SU-DHL-6 (cell line): ENCODE results near the gene PRSS58.

Source experiments
- H2AFZ ChIP-seq: fragments of 200-600 bp; sonication (generic); 2 replicates; pipeline ENCODE4 v1.6.1; 2014; ENCODE audit warnings: low read depth, mild to moderate bottlenecking, moderate library complexity, mixed read lengths, antibody characterized with exemption, low read length; ENCODE audit not compliant: severe bottlenecking
- H3F3A ChIP-seq: fragments of 200-600 bp; shearing (Covaris generic); 2 replicates; pipeline ENCODE4 v1.6.0; 2016; ENCODE audit warnings: antibody characterized with exemption, mild to moderate bottlenecking; ENCODE audit not compliant: insufficient read depth
- H3K27ac ChIP-seq: fragments of 200-600 bp; sonication (generic); 2 replicates; pipeline ENCODE4 v1.5.1; 2016; ENCODE audit warnings: low read depth, mild to moderate bottlenecking, low read length, moderate library complexity, mixed read lengths
- H3K27me3 ChIP-seq: fragments of 200-600 bp; sonication (generic), shearing (Covaris generic); 2 replicates; pipeline ENCODE4 v1.6.0; 2014; ENCODE audit warnings: mild to moderate bottlenecking, low read length
- H3K36me3 ChIP-seq: fragments of 200-600 bp; sonication (generic); 2 replicates; pipeline ENCODE4 v1.6.1; 2014; ENCODE audit warnings: mild to moderate bottlenecking, low read length, mixed read lengths
- H3K4me2 ChIP-seq: fragments of 300-600, 200-600 bp; shearing (Covaris generic), sonication (generic); 2 replicates; pipeline ENCODE4 v1.6.0; 2014; ENCODE audit warnings: low read length, low read depth, mild to moderate bottlenecking; ENCODE audit not compliant: poor library complexity, severe bottlenecking
- H3K4me3 ChIP-seq: fragments of 200-600 bp; sonication (generic); 2 replicates; pipeline ENCODE4 v1.5.1; 2014; ENCODE audit warnings: antibody characterized with exemption, low read length, mild to moderate bottlenecking, mixed read lengths; ENCODE audit not compliant: insufficient read depth, poor library complexity, severe bottlenecking
- H3K79me2 ChIP-seq: fragments of 200-600 bp; sonication (generic); 2 replicates; pipeline ENCODE4 v1.6.1; 2014; ENCODE audit warnings: mild to moderate bottlenecking, low read length, moderate library complexity; ENCODE audit not compliant: insufficient read depth
- H3K9ac ChIP-seq: fragments of 200-600 bp; sonication (generic); 2 replicates; pipeline ENCODE4 v1.7.0; 2014; ENCODE audit warnings: mild to moderate bottlenecking, low read length
- H3K9me2 ChIP-seq: fragments of 200-600 bp; sonication (generic); replicated peaks from 2 replicates; pipeline ENCODE4 v1.6.1; 2014; ENCODE audit warnings: low read length; ENCODE audit not compliant: insufficient read depth
- H3K9me3 ChIP-seq: fragments of 200-600 bp; sonication (generic); 2 replicates; pipeline ENCODE4 v1.6.1; 2014; ENCODE audit warnings: low read length, mixed read lengths; ENCODE audit not compliant: insufficient read depth
- H4K20me1 ChIP-seq: fragments of 200-600 bp; sonication (generic); 2 replicates; pipeline ENCODE4 v1.6.1; 2014; ENCODE audit warnings: low read depth, mild to moderate bottlenecking, antibody characterized with exemption, low read length, moderate library complexity, mixed read lengths
- CTCF ChIP-seq: fragments of 200-600 bp; sonication (generic); IDR thresholded peaks from one replicate; pipeline ENCODE4 v1.5.1; 2017; ENCODE audit warnings: antibody characterized with exemption, mild to moderate bottlenecking, low read length, moderate library complexity; ENCODE audit not compliant: insufficient read depth, poor library complexity, severe bottlenecking
- EZH2phosphoT487 ChIP-seq: fragments of 200-600 bp; sonication (generic), shearing (Covaris generic); conservative IDR thresholded peaks from 2 replicates; pipeline ENCODE4 v1.6.1; 2018; ENCODE audit warnings: mild to moderate bottlenecking, antibody characterized with exemption, low read length, moderate library complexity, mixed read lengths

Gene PRSS58

DNA sequence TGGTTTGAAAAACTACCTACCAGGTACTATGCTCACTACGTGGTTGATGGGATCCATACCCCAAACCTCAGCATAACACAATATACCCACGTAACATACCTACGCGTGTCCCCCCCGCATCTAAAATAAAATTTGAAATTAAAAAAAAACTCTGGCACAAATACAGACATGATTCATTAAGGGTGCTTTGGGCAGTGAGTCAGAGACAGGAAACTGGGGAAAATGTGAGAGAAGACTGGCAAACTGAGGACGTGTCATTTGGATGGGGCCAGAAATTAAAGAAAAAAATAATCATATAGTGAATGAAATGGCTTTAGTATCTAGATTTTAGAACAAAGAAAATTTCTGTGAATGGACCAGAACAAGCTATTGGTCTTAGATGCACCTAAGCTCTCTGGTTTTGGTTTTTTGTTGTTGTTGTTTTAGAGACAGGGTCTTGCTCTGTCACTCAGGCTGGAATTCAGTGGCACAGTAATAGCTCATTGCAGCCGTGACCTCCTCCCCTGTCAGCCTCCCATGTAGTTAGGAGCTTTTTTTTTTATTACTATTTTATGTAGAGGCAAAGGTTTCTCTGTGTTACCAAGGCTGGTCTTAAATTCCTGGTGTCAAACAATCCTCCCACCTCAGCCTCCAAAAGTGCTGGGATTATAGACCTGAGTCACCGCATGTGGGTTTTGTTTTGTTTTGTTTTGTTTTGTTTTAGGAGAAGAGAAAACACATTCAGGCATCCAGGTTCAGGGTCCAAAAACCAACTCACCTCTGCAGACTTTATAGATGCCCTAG lies 5.9 kb upstream of the PRSS58 start:
- Histone ChIP-seq H3K36me3 (no peaks in the 10 kb centered on the region), H3K79me2 (no peaks in the 10 kb centered on the region), H3K9me2 (no peaks in the 10 kb centered on the region), H3K9ac (no peak overlapping the region), H3K4me3 (no peak overlapping the region), H3K4me2 (no peak overlapping the region), H3K27me3 (no peaks in the 10 kb centered on the region), H3K9me3 (no peaks in the 10 kb centered on the region), H3F3A (no peaks in the 10 kb centered on the region), H2AFZ (no peak overlapping the region), H3K27ac (no peak overlapping the region), H4K20me1 (no peaks in the 10 kb centered on the region)
- TF ChIP-seq EZH2phosphoT487 (no peak), CTCF (no peak)

DNA sequence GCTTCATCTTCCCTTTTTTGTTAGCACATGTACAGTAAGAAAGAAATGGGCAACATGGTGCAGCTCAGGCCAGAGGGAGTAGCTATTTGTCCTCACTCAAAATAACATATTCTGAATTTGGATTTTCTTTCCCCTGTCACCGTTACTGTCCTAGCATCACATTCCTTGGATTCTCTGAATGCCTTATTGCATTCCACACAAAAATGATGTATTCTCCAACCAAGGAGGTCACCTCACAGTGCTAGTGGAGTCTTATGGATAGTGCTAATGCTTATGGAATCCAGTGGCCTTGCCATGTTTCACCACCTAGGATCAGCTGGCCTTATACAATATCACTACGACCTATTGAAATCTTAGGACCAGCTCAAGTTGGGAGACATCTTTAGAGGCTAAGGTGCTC lies 7.2 kb downstream of the PRSS58 start:
- TF ChIP-seq EZH2phosphoT487 (no peak), CTCF (no peak)
- H3K9me2 ChIP-seq, result no peaks in the 10 kb centered on the region
- no peak overlapping the region for H3K27ac ChIP-seq
- H3K4me3 ChIP-seq, result no peak overlapping the region
- H4K20me1 ChIP-seq, result no peaks in the 10 kb centered on the region
- H3K4me2 ChIP-seq, result no peak overlapping the region
- H3K9me3 ChIP-seq, result no peaks in the 10 kb centered on the region
- no peak overlapping the region for H2AFZ ChIP-seq
- H3F3A ChIP-seq, result no peaks in the 10 kb centered on the region
- H3K27me3 ChIP-seq, result no peaks in the 10 kb centered on the region
- no peaks in the 10 kb centered on the region for H3K79me2 ChIP-seq
- H3K9ac ChIP-seq, result no peak overlapping the region
- no peaks in the 10 kb centered on the region for H3K36me3 ChIP-seq

- H3K9me3 ChIP-seq, result no peaks in the 10 kb centered on the region
Observed at GRCh38 chr7:142249918-142250317, 7.9 kb downstream of the PRSS58 start.

More at GRCh38 chr7:142249918-142250317, 7.9 kb downstream of the PRSS58 start:
- TF ChIP-seq EZH2phosphoT487, result no peak
- no peak for TF ChIP-seq CTCF
- no peaks in the 10 kb centered on the region for H3K9me2 ChIP-seq
- H3K4me3 ChIP-seq, result no peak overlapping the region
- H3K4me2 ChIP-seq, result no peak overlapping the region
- H3K79me2 ChIP-seq, result no peaks in the 10 kb centered on the region
- H3K9ac ChIP-seq, result no peak overlapping the region
- no peaks in the 10 kb centered on the region for H3K27me3 ChIP-seq
- no peaks in the 10 kb centered on the region for H4K20me1 ChIP-seq
- no peak overlapping the region for H3K27ac ChIP-seq
- H3K36me3 ChIP-seq, result no peaks in the 10 kb centered on the region
- H2AFZ ChIP-seq, result no peak overlapping the region
- no peaks in the 10 kb centered on the region for H3F3A ChIP-seq
